Measurements from ENCODE around the gene PLCH1.

PLCH1 gene

DNA sequence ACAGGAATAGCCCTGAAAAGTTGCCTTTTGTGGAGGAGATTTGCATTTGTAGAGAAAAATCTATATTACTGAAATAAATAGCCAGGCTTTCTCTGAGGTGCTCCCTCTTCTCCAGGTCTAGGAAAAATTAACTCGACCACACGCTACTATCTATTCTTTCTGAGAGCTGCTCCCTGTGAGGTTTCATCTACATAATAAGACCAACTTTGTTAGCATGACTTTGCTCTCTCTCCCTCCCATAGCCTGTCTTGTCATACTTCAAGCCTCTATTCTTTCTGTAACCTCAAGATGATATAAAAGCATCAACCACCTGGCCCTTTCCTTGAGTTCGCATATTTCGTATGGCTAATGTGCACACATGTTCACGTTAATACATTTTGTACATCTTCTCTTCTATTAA lies 375.6 kb downstream of the PLCH1 start:
- DNase-seq = no peak

DNA sequence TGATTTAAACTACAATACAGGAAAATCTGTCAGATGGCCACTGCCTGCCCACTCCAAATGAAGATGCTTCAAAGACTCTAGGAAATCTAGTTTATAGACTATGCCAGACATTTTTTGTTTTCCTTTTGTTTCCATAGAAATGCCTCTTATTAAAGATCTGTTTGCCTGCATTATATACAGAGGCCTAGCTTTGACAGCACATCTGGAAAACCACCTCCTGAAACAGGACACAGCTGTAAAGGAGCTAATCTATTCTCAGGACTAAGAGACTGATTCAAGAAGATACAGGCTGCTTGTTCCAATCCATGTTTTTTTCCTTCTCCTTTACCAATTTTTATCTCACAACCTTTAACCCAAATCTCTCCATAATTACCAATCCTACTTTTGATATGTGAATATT lies 376.1 kb downstream of the PLCH1 start:
- DNase-seq = no peak

DNA sequence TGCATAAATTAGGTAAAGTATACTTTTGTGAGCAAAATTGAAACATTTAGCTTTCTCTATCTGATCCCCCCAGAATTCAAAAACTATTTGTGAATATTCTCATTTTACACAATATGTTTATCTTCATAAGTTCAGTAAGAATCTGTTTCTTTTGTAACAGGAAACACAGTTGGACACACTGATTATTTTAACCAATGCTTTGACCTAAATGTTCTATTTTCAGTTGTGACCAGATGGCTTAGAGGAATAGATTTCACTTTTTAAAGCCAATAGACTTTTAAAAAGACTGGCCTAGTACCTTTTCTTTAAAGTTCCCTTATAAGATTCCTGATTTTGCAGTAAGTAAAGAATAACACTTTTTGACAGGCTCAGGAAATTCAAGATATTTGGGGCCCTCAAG lies 377.4 kb downstream of the PLCH1 start:
- DNase-seq = no peak

DNA sequence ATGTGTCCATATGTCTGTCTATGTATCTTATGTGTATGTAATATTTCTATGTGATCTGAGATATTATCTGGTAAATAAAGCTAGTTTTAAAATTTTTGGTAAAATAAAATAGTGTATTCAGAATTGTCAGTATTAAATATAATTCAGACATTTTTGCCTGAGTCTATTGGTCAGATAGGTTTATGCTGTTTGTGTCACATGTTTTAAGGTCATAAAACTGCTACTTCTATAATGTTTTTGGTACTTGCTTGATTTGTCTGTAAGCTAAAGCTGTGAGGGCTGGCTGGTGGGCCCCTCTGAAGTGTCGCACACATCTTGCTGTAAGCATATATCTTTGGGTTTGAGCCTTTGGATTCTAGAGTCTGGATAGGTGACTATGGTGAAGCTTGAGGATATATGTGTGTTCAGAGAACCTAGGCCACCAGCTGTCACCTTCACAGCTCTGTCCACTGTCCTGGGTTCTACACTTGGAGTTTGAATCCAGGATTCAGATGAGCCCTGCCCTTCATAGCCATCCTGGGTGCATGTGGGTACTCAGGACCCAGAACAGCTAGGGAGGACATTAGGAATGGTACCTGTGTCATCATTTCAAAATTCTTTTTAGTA lies 379.6 kb downstream of the PLCH1 start:
- no peak for DNase-seq

DNA sequence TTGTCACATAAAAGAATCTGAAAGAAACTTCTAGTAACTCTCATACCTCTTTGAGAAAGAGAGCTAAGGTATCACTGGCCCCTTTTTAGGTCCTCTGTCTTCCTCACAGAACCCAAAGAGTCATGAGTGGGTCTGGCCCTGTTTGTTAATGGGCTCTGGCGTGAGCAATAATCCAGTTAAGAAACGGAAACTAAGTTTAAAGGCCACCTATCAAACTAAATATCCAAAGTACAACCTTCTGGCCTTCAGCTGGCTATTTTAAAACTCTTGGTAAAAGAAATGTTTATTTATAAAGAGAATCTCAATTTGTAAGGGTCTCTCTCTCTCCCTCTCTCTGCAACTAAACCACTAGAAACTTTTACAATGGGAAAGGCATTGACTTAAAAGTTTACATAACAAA lies 380.4 kb downstream of the PLCH1 start:
- no peak for DNase-seq

DNA sequence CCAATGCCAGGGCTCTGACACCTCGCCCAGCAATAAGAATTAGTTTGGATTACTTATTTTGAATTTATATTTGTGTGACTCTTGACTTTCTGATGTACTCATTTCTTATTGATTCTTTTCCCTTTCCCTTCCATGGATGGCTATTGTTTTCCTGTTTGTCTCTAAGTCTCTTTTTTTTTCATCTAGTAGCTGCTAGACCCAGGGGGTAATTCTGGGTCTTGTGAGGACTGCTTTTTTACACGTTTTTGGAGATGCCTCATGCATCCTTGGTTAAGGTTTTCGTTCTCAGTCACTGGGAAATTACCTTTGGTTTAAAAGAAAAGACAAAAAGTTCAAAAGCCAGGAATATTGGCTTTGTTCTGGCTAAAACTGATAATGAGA lies 381.2 kb downstream of the PLCH1 start:
- no peak for DNase-seq

DNA sequence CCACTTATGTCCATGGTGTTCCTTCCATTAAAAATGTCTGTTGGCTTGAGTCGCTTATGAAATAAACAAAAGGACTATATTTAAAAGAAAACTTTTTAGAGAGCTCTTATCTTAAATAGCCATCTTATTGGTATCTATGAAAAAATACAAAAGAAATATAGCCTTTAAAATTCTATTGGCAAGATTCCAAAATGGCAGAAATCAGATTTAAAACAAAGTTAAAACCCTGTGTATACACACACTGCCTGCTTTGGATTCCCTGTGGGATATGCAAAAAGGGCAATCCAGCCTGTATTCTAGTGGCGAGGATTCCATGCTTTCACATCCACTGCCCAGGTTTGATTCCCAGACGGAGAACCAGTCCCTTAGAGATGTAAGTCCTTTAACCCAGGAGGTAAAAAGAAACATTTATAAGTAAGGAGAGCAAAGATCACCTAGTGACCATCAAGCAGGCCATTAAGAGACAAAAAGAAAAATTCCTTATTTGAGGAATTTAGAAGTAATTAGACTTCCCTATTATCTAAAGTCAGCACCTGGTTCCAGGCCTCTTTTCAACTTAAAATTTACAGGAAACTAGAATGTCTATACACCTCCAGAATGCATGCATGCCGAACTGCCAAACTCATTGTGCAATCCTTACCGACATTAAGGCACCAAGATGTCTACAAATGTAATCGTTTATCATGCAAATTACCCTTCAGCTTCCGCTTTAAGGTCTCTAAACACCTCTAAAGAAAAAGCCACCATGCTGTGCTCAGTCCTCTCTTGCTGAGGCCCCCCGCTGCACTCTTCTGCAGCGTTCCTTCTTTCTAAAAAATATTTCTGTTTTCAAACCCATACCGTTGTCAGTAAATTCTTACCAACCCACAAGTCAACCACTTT lies 381.8 kb downstream of the PLCH1 start:
- no peak for DNase-seq

DNA sequence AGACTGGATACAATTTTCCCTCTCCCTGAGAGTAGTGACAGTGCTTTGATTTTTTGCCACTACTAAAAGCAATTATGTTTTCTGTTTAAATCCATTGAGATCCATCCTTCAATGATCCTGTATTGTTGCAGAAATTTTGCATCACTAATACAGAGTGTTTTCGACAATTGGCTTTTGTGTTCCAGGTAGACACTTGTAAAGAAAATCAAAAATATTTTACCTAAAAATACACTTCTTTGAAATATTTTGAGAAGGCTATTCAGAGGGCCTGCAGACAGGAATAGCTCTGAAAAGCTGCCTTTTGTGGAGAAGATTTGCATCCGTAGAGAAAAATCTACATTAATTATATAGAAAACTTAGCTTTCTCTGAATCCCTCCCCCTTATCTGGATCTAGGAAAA lies 384.6 kb downstream of the PLCH1 start:
- no peak for DNase-seq

DNA sequence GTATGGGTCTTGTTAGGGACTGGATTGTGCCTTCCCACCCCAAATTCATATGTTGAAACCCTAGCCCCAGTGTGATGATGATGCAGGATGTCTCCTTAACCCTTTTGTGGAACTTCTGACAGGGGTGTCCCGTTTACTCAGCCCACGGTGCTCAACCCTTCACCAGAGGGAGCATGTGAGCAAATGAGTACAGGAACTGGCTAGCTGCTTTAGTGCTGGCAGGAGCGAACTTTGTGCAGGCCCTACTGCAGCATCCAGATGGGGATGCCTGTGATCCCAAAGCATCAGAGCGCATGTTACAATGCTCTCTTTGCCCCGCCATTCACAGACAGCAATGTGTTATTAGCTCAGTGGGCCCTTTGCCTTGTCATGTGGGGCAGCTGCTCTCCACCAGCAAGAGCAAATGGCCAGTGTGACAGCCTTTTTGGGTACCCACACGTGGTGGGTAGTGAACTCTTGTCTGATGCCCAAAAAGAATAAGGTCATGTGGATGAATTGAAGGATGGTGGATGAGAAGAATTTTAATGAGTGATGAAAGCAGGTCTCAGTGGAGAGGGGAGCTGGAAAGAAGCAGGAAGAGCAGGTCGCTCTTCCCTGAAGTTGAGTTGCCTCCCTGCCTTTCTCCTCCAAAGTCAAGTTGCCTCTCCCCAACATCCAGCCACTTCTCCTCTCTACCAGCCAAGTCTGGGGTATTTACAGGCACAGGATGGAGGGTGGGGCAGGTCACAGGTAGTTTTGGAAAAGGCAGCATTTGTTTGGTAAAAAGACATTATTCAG lies 388.1 kb downstream of the PLCH1 start:
- DNase-seq = no peak

DNA sequence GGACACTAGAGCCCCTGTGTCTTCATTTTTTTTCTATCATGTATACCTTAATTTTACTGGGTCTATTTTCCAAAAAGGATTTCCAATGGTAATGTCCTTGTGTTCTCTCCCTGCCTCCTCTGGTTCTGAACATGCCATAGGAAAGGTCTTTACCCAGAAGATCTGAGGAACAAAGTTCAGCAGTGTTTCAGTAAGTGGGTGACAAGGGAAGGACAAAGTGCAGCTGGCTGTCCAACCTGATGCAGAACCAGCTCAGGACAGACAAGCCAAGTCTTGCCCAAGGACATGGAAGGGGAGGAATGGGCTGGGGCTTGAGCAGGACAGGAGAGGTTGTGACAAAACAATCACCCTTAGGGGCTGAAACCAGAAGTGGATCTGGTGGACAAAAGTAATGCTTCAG lies 390.2 kb downstream of the PLCH1 start:
- DNase-seq = no peak

DNA sequence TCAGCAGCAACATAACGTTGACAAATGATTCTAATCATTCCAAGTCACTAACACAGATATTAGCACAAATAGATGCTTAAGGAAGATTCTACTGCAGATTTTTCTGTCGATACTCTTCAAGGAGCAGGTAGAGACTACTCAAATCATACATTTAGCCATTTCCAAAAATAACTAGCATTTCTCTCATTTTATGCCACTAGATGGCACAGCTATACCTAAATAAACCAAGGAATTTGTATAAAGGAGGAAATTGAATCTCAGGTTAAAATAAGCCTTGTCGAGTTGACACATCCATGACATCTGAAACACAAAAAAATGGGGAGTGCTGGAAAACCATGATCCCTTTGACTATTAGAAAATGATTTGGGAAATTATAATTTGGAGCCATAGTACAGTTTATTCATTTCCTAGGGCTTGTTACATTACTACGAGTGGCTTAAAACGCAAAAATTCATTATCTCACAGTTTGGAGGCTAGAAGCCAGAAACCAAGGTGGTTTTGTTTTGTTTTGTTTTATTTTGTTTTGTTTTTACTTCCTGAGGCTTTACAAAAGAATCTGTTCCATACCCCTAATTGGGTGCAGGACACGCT lies 391.9 kb downstream of the PLCH1 start:
- peak; percentile 68 for DNase-seq

DNA sequence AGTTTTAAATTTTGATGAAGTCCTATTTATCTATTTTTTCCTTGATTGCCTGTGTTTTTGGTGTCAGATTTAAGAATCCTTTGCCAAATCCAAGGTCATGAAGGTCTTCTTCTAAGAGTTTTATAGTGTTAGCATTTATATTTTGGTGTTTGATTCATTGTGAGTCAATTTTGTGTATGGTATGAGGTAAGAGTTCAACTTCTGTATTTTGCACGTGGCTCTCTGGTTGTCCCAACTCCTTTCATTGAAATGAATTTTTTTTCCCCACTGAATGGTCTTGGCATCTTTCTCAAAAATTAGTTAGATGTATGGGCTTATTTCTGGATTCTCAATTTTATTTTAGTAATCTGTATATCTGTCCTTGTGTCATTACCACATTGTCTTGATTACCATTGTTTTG lies 394.3 kb downstream of the PLCH1 start:
- no peak for DNase-seq

DNA sequence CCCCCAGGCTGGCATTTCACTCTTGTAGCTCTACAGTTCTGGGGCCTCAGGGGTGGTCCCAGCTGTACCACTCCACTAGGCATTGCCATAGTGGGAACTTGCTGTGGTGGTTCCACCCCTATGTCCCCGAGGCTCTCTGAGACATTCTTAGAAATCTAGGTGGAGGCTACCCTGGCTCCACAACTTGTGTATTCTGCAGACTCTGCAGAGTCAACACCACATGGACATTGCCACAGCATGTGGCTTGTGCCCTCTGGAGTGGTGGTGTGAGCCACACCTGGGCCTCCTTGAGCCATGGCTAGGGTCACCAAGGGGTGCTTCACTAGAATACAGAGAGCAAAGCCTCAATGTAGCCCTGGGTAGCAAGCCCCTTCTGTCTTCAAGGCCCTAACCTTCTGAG lies 397.0 kb downstream of the PLCH1 start:
- no peak for DNase-seq

DNA sequence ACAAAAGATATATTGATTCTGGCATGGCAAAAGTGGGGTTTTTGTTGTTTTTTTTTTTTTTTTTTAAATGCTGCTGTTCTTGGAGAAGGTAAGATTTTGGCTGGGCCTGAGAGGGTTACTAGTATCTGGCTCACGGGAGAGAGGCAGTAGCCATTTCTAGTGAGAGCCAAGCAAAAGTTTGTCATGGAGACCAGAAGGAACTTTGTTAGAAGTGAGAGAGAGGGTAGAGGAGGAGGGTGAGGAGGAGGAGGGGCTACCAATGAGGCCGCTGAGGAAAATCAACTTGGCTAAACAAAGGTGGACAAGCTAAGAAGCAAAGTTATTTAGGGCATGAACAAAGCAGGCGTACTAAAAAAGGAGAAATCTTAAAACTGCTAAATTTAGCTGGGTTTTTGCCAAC lies 402.5 kb downstream of the PLCH1 start:
- DNase-seq = no peak

DNA sequence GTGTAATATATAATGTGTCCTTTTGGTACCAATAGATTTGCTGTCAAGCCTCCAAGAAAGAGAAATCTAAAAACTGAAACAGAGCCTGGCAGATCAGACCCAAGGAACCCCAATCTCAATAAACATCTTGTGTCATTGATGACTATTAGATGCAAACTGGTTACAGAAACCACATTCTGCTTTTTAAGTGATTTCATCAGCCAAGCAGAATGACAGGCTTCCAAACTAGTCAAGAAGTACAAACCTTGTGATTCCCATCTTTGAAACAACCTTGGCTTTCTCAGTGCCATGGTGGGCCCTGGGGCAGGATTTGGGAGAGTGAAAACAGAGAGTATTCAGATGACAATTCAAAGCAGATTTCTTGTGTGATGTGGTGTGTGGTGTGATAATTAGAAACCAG lies 405.8 kb downstream of the PLCH1 start:
- no peak for DNase-seq

DNA sequence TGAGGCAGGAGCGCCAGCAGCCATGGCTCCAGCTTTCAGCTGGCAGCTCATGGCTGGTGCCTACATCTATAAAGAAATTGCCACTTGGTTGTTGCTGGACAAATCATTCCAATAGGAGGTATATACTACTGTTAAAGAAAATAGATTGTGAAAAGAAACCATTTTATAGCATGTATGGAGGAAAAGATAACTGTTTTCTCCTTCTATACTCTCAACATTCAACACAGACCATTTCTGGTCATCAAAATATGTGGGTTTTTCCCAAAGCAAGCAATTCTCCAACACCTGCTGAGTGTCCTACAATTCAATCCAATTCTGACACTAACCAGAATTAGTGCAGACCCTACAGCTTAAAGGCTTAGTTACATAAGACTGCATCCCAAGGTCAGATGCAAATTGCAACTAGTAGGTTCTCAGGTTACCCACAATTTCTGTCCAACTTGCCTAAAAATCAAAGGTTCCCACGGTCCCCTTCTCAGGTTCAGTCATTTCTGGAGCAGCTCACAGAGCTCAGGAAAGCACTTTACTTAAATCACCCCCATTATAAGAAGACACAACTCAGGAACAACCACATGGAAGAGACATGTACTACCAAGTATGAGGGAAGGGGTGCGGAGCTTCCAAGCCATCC lies 409.0 kb downstream of the PLCH1 start:
- DNase-seq = no peak

DNA sequence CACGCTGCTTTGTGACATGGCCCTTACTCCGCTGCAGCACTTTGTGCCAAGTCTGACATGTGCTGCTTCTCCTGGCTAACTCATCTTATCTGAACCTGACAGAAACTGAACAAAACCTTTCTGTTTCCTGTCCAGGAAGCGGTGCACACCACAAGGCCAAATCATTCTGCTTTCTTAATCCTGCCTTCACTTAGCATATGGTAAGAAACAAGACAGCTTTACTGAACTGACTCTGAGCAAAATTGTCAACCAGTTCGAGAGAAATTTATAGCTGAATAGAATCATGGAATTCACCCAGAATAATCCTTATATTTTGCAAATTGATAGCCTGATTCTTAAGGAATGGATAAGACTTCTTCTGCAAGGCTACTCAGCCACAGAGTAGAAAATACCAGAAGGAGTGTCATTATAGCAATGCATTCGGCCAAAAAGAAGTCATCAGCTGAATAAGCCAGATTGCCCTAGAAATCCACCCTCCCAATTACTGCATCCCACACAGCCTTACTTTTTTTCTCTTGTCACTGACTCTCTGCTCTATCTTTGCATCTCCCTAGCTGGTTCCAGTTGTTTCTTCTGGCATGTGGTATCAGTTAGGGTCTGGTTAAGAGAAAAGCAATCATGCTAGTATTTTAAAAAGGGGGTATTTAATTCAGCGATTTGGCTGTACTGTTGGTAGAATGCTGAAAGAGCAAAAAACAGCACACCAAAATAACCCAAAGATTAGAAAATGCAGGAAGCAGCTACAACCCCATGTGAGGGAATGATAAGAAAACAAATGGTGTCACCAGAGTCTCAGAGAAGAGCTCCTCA lies 409.8 kb downstream of the PLCH1 start:
- no peak for DNase-seq

DNA sequence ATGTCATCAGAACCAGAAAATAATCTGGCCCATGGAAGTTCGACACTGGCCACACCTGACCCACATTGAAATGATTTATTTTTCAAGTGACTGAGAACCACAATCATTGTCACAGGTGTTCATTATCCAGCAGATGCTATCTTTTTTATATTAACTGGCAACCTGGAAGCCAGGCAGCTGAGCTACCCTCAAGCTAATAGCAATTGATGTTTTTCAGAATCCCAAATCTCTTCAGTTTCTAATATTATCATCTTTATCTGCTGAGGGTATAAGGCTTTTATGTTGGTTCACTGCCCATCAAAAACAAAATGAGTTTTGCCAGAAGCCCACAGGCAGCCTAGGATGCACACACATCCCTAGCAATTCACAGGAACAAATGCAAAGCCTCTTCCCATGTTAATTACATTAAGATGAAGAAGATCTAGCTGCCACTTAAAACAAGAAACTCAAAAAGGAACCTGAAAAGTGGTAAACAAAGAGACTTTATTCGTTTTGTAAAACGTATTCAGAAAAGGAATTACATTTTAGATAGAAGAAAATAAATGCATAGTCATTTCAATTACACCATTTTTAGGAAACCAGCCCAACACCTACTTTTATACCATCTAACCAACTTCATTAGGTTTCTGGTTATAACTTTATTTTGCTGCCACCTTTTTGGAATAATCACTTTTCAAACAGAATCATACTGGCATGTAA lies 410.5 kb downstream of the PLCH1 start:
- no peak for DNase-seq

DNA sequence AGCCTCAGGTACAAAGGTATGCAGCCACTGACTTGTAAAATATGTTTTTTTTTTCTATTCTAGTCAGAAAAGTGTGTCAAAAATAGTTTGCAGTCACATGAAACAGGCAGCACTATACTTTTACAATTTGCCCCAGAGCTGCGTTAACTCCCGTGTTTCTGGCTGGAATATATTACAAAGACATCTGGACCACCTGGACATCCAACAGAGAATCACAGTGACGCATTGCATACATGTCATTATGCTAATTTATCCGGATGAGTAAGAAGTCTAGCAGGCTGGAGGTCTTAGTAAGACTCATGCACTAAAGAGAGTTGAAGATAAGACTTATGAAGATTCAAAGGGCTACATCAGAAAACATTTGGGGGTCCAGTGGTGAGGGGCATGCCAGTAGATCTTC lies 412.2 kb downstream of the PLCH1 start:
- DNase-seq = no peak

DNA sequence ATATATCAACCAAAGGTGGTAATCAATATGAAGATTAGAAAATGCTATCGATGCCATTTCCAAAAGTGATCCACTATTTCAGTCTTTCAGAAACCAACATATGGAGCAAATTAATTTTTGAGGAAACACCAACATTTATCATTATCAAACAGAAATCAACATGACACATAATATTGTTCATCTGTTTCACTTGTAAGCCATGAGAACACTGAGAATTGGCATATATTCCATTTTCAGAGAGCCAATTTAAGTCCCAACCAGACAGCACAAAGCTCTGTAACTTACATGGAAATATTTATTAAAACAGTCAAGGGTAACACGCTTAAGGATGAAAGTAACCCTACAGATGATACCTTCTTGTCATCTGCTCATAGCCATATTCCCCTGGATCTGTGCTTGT lies 413.8 kb downstream of the PLCH1 start:
- no peak for DNase-seq

DNA sequence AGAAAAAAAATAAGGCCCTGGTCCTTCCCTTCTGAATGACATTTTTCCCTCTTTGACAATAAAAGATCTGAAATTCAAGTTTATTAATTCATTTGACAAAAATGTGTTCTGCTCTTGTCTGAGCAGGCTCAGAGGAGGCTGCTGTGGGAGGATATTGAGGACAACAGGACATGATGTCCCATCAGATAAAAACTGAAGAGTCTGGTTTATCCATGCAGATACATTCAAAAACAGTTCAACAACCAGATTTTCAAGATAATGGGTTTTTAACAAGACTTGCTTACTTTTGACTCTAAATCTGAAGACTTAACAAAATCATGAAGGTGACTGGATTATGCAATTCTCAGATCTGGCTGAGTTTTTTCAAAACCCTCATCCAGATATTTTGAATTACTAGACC lies 414.5 kb downstream of the PLCH1 start:
- no peak for DNase-seq

Measured in DMS79 treated with DMSO at 0.1 percent for 48 hours (cell line).